Peyer's patch (tissue), 4 donors: ENCODE data around the gene COL26A1.

Experiments
- POLR2A ChIP-seq, 2 donors: fragments of 450-650 bp; IDR thresholded peaks; one replicate each; pipeline ENCODE4 v1.5.1; 2017; ENCODE audit warnings: antibody characterized with exemption in 2 of 2, mild to moderate bottlenecking in 2 of 2, moderate library complexity in 2 of 2
- TF ChIP-seq, protein P1 (sequence below), 6 experiments: fragments of 450-650 bp in 4 of 6; fragments of 200-600 bp in 2 of 6; sonication (generic) in 1 of 6; IDR thresholded peaks; one replicate each; pipeline ENCODE4 v1.5.1; 2017 to 2019; ENCODE audit warnings: antibody characterized with exemption in 6 of 6, mild to moderate bottlenecking in 3 of 6, moderate library complexity in 1 of 6

DNA sequence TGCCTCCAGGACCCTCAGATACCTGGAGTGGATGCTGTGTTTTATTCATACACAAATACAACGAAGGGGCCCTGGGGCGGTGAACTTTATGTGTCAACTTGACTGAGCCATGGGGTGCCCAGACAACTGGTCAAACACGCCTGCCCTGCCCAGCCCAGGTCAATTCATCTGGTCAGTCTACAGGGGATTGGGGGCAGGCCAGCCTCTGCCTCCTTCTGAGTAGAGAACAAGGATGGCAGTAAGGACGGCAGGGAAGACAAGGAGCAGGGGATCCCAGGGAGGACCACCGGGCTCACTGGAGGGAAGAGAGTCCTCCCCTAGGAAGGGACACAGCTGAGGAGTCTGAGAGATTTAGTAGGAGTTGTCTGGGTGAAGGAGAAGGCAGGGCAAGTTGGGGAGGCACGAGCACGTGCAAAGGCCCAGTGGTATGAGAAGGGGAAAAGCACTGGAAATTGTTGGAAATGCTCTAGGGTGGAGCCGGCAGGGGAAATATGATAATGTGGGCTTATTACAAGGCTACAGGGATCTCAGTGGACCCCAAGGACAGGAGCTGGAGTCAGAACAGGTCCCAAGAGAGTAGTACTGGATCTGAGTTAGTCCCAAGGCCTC lies 203.0 kb downstream of the COL26A1 start:
- TF ChIP-seq, protein P1, sequence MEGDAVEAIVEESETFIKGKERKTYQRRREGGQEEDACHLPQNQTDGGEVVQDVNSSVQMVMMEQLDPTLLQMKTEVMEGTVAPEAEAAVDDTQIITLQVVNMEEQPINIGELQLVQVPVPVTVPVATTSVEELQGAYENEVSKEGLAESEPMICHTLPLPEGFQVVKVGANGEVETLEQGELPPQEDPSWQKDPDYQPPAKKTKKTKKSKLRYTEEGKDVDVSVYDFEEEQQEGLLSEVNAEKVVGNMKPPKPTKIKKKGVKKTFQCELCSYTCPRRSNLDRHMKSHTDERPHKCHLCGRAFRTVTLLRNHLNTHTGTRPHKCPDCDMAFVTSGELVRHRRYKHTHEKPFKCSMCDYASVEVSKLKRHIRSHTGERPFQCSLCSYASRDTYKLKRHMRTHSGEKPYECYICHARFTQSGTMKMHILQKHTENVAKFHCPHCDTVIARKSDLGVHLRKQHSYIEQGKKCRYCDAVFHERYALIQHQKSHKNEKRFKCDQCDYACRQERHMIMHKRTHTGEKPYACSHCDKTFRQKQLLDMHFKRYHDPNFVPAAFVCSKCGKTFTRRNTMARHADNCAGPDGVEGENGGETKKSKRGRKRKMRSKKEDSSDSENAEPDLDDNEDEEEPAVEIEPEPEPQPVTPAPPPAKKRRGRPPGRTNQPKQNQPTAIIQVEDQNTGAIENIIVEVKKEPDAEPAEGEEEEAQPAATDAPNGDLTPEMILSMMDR (IDR thresholded peaks at IDR 0.05): no peak
- no peak for TF ChIP-seq POLR2A (IDR thresholded peaks at IDR 0.05)
